Endothelial cell of umbilical vein (primary cell): Measurements from ENCODE around the gene ERBB4. TPM values are rescaled to one million over a fixed set of nuclear protein-coding genes. Genes with fewer than 3 reads are reported as not detected.

Experiments used
- BruUV-seq: library from RNA; stranded (reverse); fragments of 400-500 nt; replicated peaks from 2 replicates; lab custom pipeline; 2021; lab: Mats Ljungman, UMichigan
- CTCF ChIA-PET: fragments of 300-600, 350-600 bp; sonication (Branson Sonifier 250); formaldehyde crosslinking; loops from one replicate; lab custom pipeline; 2021; ENCODE audit warnings: antibody characterized with exemption, inconsistent platforms; lab: Charles Lee
- POLR2A ChIA-PET: fragments of 300-600, 350-600 bp; sonication (Branson Sonifier 250); formaldehyde crosslinking; loops from one replicate; lab custom pipeline; 2021; ENCODE audit warnings: antibody characterized with exemption, inconsistent platforms; lab: Charles Lee
- DNase-seq: peaks from one replicate; pipeline ENCODE4 v3.0.0-alpha.2; 2011; ENCODE audit warnings: low read depth, low spot score
- FAIRE-seq: peaks from 2 replicates; lab custom pipeline; 2011; peaks lifted over from hg19 to GRCh38; lab: Jason Lieb, UNC
- H2AFZ ChIP-seq: 2 replicates; pipeline ENCODE4 v1.6.0; 2012; ENCODE audit warnings: low read depth, low read length, control low read depth, inconsistent platforms
- H3K27ac ChIP-seq: 2 replicates; pipeline ENCODE4 v1.5.1; 2011; ENCODE audit warnings: low read depth, mild to moderate bottlenecking, control low read depth, low read length, moderate library complexity; ENCODE audit not compliant: insufficient read depth
- H3K27me3 ChIP-seq, 2 experiments: 2 replicates each; pipeline versions ENCODE4 v1.6.0 to v1.6.1; 2011; ENCODE audit warnings: low read length in 2 of 2, mixed read lengths in 1 of 2; ENCODE audit not compliant: control insufficient read depth in 2 of 2, insufficient read depth in 2 of 2
- H3K36me3 ChIP-seq, 2 experiments: 2 replicates in 1 of 2; 3 replicates in 1 of 2; pipeline ENCODE4 v1.5.1; 2011; ENCODE audit warnings: low read length in 2 of 2, mild to moderate bottlenecking in 1 of 2, moderate library complexity in 1 of 2; ENCODE audit not compliant: control insufficient read depth in 2 of 2, insufficient read depth in 2 of 2; ENCODE audit errors: extremely low read depth in 1 of 2
- H3K4me1 ChIP-seq: 3 replicates; pipeline ENCODE4 v1.5.1; 2011; ENCODE audit warnings: mild to moderate bottlenecking, low read length; ENCODE audit not compliant: control insufficient read depth, insufficient read depth; ENCODE audit errors: extremely low read depth
- H3K4me2 ChIP-seq: 2 replicates; pipeline ENCODE4 v1.6.1; 2011; ENCODE audit warnings: low read length, control low read depth, mixed read lengths; ENCODE audit not compliant: insufficient read depth
- H3K4me3 ChIP-seq, 3 experiments: fragments of 200-600 bp in 1 of 3; sonication (generic), shearing (Covaris generic) in 1 of 3; replicated peaks in 1 of 3; 2 replicates each; pipeline ENCODE4 v1.5.1; 2011 to 2016; ENCODE audit warnings: control low read depth in 3 of 3, low read length in 3 of 3, mild to moderate bottlenecking in 2 of 3, inconsistent platforms in 1 of 3, low read depth in 1 of 3, moderate library complexity in 1 of 3; ENCODE audit not compliant: insufficient read depth in 1 of 3
- H3K79me2 ChIP-seq: 2 replicates; pipeline ENCODE4 v1.6.0; 2012; ENCODE audit warnings: low read length, inconsistent platforms; ENCODE audit not compliant: control insufficient read depth, insufficient read depth
- H3K9ac ChIP-seq: replicated peaks from 2 replicates; pipeline ENCODE3; 2011; ENCODE audit warnings: low read length, control low read depth; ENCODE audit not compliant: insufficient read depth; ENCODE audit errors: extremely low read depth
- H3K9me1 ChIP-seq: replicated peaks from 3 replicates; pipeline ENCODE4 v1.6.0; 2011; ENCODE audit warnings: mild to moderate bottlenecking, low read length; ENCODE audit not compliant: control insufficient read depth, insufficient read depth; ENCODE audit errors: extremely low read depth
- H3K9me3 ChIP-seq: replicated peaks from 2 replicates; pipeline ENCODE4 v1.5.1; 2012; ENCODE audit warnings: low read length, inconsistent platforms; ENCODE audit not compliant: control insufficient read depth, insufficient read depth
- H4K20me1 ChIP-seq: replicated peaks from 2 replicates; pipeline ENCODE3; 2011; ENCODE audit warnings: mild to moderate bottlenecking, low read length; ENCODE audit not compliant: control insufficient read depth, insufficient read depth; ENCODE audit errors: extremely low read depth
- EZH2 ChIP-seq: IDR thresholded peaks from 2 replicates; pipeline ENCODE4 v1.6.1; 2012; ENCODE audit warnings: borderline replicate concordance, low read depth, mild to moderate bottlenecking, moderate library complexity, low read length, inconsistent platforms; ENCODE audit not compliant: severe bottlenecking
- FOS ChIP-seq: IDR thresholded peaks from 2 replicates; pipeline ENCODE4 v1.6.1; 2011; ENCODE audit warnings: mild to moderate bottlenecking, low read length, moderate library complexity, borderline replicate concordance; ENCODE audit not compliant: insufficient read depth
- GATA2 ChIP-seq: IDR thresholded peaks from 2 replicates; pipeline ENCODE4 v1.7.0; 2011; ENCODE audit warnings: low read depth, mild to moderate bottlenecking, moderate library complexity, mixed read lengths, low read length; ENCODE audit not compliant: insufficient read length, insufficient read depth
- MYC ChIP-seq: IDR thresholded peaks from one replicate; pipeline ENCODE4 v1.6.1; 2011; ENCODE audit warnings: mild to moderate bottlenecking, low read depth, low read length
- POLR2A ChIP-seq: IDR thresholded peaks from 2 replicates; pipeline ENCODE4 v1.6.1; 2012; ENCODE audit warnings: low read depth, mild to moderate bottlenecking, control low read depth, low read length
- dilution Hi-C: fragments of 300-500 bp; cut with MboI; formaldehyde crosslinking; loops from one replicate; pipeline ENCODE4 v1.15.0; 2019; ENCODE audit warnings: low sequenced_read_pairs; ENCODE audit not compliant: extremely low pct_ligation_motif_present
- intact Hi-C: fragments of 100-400 bp; cut with micrococcal nuclease; formaldehyde crosslinking; loops from one replicate; pipeline ENCODE4 v1.10.0; 2022
- polyA plus RNA-seq, 4 experiments: library from polyadenylated mRNA; depleted of rRNA in 3 of 4; stranded (reverse) in 3 of 4; unstranded in 1 of 4; fragments of >200 nt; gene quantifications; 2 replicates each; pipeline versions ENCODE4 v1.2.1 to v1.2.3, GENCODE V29; 2011 to 2012; ENCODE audit warnings: missing spikeins in 1 of 4
- total RNA-seq: library from RNA; stranded (reverse); gene quantifications from 2 replicates; pipeline ENCODE4 v1.2.3, GENCODE V29; 2021
- TF ChIP-seq, protein P1 (sequence below): IDR thresholded peaks from 2 replicates; pipeline ENCODE4 v1.6.1; 2011; ENCODE audit not compliant: insufficient read depth, insufficient read length

ERBB4 gene
- total and polyA plus RNA-seq, 2 donors (not counting 3 experiments of a cell fraction or from before 2014, with no cell fraction given), result 0.01 to 0.27 TPM

DNA sequence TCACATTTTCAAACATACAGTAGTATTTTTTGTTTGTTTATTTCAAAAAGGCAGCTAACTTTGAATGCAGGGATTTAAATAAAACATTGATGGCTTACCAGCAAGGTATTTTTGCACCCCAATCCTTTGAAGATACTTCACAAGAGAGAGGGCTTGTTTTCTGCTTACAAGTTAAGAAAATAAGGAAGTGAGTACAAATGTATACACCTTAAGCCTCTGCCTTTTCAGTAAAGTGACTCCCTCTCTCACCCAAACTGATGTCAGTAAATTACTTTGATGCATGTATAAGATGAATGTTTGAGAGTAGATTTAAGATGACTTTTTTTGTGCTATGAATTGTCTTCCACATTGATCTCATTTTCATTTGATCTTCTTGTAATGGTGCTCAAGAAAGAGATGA is 1162.2 kb downstream of the ERBB4 start:
- dilution Hi-C loops, result no loop called here
- Histone ChIP-seq H3K4me2 (no peak overlapping the region), H3K4me3 (no peak overlapping the region), H3K9ac (no peak overlapping the region), H3K4me1 (no peaks in the 10 kb centered on the region), H3K27ac (no peak overlapping the region), H3K9me1 (no peaks in the 10 kb centered on the region), H4K20me1 (no peaks in the 10 kb centered on the region), H3K9me3 (no peaks in the 10 kb centered on the region), H2AFZ (no peak overlapping the region), H3K36me3 (no peaks in the 10 kb centered on the region), H3K79me2 (no peaks in the 10 kb centered on the region), H3K27me3 (no peaks in the 10 kb centered on the region)
- CTCF ChIA-PET, result no interaction called here
- FAIRE-seq (no peak), DNase-seq (no peak)
- intact Hi-C loops, result no loop called here
- TF ChIP-seq FOS, result no peak
- BruUV-seq, result no TSS peak
- POLR2A ChIA-PET, result no interaction called here

DNA sequence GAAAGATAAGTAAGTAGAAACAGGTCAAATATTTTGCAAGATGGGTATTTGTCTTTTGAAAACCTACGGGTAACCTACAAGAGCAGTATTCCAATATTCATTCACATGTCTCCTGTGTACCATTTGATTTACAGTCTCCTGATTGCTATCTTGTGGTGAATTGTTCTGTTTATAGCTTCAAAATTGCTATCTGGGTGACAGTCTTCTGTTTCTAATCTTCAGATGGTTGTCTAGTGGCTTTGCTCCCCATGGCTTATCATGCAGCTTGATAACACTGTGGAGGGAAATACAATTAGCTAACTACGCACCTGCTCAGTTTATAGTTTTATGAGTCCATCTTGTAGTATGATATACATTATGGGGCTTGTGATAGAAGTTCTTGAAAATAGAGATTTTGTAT is 1165.4 kb downstream of the ERBB4 start:
- Histone ChIP-seq H3K36me3 (no peaks in the 10 kb centered on the region), H2AFZ (no peak overlapping the region), H3K9ac (no peak overlapping the region), H4K20me1 (no peaks in the 10 kb centered on the region), H3K9me1 (no peaks in the 10 kb centered on the region), H3K4me3 (no peak overlapping the region), H3K4me2 (no peak overlapping the region), H3K4me1 (no peaks in the 10 kb centered on the region), H3K9me3 (no peaks in the 10 kb centered on the region), H3K27ac (no peak overlapping the region), H3K27me3 (no peaks in the 10 kb centered on the region), H3K79me2 (no peaks in the 10 kb centered on the region)
- BruUV-seq, result no TSS peak
- intact Hi-C loops (no loop called here), dilution Hi-C loops (no loop called here)
- CTCF ChIA-PET, result no interaction called here
- TF ChIP-seq POLR2A, result no peak
- TF ChIP-seq, protein P1, sequence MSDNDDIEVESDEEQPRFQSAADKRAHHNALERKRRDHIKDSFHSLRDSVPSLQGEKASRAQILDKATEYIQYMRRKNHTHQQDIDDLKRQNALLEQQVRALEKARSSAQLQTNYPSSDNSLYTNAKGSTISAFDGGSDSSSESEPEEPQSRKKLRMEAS, result no peak
- no peak for TF ChIP-seq GATA2
- no peak for TF ChIP-seq EZH2
- TF ChIP-seq MYC, result no peak
- POLR2A ChIA-PET, result no interaction called here
- no peak for DNase-seq
- FAIRE-seq, result no peak
